ENCODE data around the gene CDHR2.

DNA sequence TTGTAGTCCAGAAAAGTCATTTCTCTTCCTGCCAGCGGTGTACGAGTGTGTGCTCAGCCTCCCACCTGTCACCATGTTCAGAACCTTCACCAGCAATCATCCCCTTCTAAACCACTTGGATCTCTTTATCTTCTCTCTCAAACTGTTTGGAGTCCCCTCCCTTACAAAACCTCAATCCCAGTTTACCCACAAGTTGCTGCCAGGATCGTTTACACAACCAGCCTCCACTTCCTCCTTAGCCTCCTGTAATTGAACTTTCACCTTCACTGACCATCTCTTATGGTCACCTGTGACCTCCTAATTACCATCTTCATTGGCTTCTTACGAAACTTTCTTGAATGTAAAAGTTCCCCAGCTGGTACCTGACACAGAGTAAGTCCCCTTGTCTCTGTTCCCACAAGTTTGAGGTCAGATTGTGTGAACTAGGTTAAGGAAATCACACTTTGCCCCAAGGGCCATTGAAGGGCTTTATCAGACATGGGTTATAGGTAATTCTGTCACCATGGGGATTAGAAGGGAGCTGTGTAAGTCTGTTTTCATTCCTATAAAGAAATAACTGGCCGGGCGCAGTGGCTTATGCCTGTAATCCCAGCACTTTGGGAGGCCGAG, 32.0 kb upstream of the CDHR2 start:
- TF ChIP-seq, protein P1, sequence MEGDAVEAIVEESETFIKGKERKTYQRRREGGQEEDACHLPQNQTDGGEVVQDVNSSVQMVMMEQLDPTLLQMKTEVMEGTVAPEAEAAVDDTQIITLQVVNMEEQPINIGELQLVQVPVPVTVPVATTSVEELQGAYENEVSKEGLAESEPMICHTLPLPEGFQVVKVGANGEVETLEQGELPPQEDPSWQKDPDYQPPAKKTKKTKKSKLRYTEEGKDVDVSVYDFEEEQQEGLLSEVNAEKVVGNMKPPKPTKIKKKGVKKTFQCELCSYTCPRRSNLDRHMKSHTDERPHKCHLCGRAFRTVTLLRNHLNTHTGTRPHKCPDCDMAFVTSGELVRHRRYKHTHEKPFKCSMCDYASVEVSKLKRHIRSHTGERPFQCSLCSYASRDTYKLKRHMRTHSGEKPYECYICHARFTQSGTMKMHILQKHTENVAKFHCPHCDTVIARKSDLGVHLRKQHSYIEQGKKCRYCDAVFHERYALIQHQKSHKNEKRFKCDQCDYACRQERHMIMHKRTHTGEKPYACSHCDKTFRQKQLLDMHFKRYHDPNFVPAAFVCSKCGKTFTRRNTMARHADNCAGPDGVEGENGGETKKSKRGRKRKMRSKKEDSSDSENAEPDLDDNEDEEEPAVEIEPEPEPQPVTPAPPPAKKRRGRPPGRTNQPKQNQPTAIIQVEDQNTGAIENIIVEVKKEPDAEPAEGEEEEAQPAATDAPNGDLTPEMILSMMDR (IDR thresholded peaks at IDR 0.05) = no peak
- TF ChIP-seq, protein P2, sequence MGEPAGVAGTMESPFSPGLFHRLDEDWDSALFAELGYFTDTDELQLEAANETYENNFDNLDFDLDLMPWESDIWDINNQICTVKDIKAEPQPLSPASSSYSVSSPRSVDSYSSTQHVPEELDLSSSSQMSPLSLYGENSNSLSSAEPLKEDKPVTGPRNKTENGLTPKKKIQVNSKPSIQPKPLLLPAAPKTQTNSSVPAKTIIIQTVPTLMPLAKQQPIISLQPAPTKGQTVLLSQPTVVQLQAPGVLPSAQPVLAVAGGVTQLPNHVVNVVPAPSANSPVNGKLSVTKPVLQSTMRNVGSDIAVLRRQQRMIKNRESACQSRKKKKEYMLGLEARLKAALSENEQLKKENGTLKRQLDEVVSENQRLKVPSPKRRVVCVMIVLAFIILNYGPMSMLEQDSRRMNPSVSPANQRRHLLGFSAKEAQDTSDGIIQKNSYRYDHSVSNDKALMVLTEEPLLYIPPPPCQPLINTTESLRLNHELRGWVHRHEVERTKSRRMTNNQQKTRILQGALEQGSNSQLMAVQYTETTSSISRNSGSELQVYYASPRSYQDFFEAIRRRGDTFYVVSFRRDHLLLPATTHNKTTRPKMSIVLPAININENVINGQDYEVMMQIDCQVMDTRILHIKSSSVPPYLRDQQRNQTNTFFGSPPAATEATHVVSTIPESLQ (CRISPR knock-in tag; IDR thresholded peaks at IDR 0.05) = no peak
- TF ChIP-seq, protein P3, sequence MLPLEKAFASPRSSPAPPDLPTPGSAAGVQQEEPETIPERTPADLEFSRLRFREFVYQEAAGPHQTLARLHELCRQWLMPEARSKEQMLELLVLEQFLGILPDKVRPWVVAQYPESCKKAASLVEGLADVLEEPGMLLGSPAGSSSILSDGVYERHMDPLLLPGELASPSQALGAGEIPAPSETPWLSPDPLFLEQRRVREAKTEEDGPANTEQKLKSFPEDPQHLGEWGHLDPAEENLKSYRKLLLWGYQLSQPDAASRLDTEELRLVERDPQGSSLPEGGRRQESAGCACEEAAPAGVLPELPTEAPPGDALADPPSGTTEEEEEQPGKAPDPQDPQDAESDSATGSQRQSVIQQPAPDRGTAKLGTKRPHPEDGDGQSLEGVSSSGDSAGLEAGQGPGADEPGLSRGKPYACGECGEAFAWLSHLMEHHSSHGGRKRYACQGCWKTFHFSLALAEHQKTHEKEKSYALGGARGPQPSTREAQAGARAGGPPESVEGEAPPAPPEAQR (CRISPR knock-in tag; IDR thresholded peaks at IDR 0.05) = no peak
- TF ChIP-seq OVOL2 (CRISPR knock-in tag; IDR thresholded peaks at IDR 0.05; ENCODE audit: borderline replicate concordance) (no peak), NFYB (CRISPR knock-in tag; conservative IDR thresholded peaks at IDR 0.05; ENCODE audit: low read depth) (no peak), ERG (CRISPR knock-in tag; IDR thresholded peaks at IDR 0.05) (no peak), TEAD4 (CRISPR knock-in tag; IDR thresholded peaks at IDR 0.05) (no peak), JUN (CRISPR knock-in tag; IDR thresholded peaks at IDR 0.05) (no peak), GRHL2 (CRISPR knock-in tag; IDR thresholded peaks at IDR 0.05; ENCODE audit: insufficient replicate concordance, severe bottlenecking) (no peak), TCF7 (CRISPR knock-in tag; IDR thresholded peaks at IDR 0.05; ENCODE audit: low read depth) (no peak), ELF4 (CRISPR knock-in tag; IDR thresholded peaks at IDR 0.05; ENCODE audit: low read depth) (no peak), FOXP4 (CRISPR knock-in tag; IDR thresholded peaks at IDR 0.05) (no peak)
